ENCODE results near the gene ZNF789. TPM values are rescaled to one million over a fixed set of nuclear protein-coding genes. Genes with fewer than 3 reads are reported as not detected.

ZNF789 gene
- total and polyA plus RNA-seq, 10 of the 15 experiments (the other 5 are each of a cell fraction or from before 2014, with no cell fraction given), result 5.6 to 44.6 (median 21.3) TPM

DNA sequence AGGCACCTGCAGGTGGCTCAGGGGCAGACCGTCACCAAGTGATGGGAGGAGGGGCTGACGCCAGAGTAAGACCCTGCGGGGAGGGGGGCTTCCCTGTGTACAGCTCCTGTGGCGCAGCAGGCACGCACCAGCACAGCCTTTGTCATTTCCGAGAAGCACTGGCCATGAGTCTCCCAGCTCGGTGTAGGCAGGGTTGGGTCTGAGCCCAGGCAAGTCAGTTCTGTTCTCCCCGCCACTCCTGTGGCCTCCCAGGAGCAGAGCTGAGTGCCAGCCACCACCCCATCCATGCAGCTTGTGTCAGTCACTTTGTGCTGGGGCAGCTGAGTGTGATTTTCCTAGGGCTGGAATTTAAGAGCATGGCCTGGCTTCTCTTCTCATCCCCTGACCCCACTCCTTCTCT, 20.8 kb upstream of the ZNF789 start (continued):
- TF ChIP-seq, protein P1, sequence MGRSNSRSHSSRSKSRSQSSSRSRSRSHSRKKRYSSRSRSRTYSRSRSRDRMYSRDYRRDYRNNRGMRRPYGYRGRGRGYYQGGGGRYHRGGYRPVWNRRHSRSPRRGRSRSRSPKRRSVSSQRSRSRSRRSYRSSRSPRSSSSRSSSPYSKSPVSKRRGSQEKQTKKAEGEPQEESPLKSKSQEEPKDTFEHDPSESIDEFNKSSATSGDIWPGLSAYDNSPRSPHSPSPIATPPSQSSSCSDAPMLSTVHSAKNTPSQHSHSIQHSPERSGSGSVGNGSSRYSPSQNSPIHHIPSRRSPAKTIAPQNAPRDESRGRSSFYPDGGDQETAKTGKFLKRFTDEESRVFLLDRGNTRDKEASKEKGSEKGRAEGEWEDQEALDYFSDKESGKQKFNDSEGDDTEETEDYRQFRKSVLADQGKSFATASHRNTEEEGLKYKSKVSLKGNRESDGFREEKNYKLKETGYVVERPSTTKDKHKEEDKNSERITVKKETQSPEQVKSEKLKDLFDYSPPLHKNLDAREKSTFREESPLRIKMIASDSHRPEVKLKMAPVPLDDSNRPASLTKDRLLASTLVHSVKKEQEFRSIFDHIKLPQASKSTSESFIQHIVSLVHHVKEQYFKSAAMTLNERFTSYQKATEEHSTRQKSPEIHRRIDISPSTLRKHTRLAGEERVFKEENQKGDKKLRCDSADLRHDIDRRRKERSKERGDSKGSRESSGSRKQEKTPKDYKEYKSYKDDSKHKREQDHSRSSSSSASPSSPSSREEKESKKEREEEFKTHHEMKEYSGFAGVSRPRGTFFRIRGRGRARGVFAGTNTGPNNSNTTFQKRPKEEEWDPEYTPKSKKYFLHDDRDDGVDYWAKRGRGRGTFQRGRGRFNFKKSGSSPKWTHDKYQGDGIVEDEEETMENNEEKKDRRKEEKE (IDR thresholded peaks at IDR 0.05), result no peak

DNA sequence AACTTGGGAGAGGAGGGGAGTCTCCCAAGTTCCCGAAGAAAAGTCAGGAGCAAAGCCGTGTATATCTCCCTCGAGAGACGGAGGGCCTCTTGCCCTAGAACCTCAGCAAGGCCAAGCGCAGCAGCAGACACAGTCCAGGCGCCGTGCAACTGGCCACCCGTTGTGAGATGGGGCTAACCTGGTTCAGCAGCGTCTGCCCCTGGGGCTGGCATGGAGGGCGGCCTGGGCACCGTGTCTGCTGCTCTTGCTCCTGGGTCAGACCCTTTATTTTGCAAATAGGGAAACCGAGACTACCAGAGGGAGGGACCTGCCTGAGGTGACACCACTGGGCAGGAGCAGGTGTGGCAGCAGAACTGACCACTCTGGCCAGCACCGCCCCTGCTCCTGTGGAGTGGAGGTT, 20.1 kb upstream of the ZNF789 start:
- Histone ChIP-seq H3K4me1 (ENCODE audit: control insufficient read depth, insufficient read depth, low read length) (no peaks in the 10 kb centered on the region), H3K4me3 (no peak overlapping the region), H3K4me2 (ENCODE audit: control insufficient read depth, insufficient read depth) (no peak overlapping the region), H2AFZ (ENCODE audit: control insufficient read depth, low read depth, low read length) (no peak overlapping the region), H3K36me3 (ENCODE audit: control insufficient read depth in 2 of 2, insufficient read depth in 2 of 2, low read length in 1 of 2) (peaks cover 41 to 51% of the 10 kb centered on the region in 2 experiments), H4K20me1 (ENCODE audit: control insufficient read depth, insufficient read depth) (no peaks in the 10 kb centered on the region), H3K27ac (ENCODE audit: control insufficient read depth, insufficient read depth) (no peak overlapping the region), H3K9me3 (replicated peaks; ENCODE audit: control insufficient read depth, insufficient read depth, low read length) (no peaks in the 10 kb centered on the region), H3K9ac (ENCODE audit: control insufficient read depth, insufficient read depth, low read length) (no peak overlapping the region), H3K79me2 (ENCODE audit: control insufficient read depth, insufficient read depth, low read length) (no peaks in the 10 kb centered on the region), H3K27me3 (replicated peaks in 1 of 2; ENCODE audit: control insufficient read depth in 2 of 2, insufficient read depth in 2 of 2, low read length in 1 of 2) (no peaks in the 10 kb centered on the region)
- FAIRE-seq (no peak), ATAC-seq (no peak), DNase-seq (ENCODE audit: low read depth, low spot score) (no peak)
- RAD21 ChIA-PET (ENCODE audit: unreplicated experiment), result no interaction called here
- POLR2A ChIA-PET, result no interaction called here
- intact Hi-C loops (cut with micrococcal nuclease; ENCODE audit: unreplicated experiment) (no loop called here), in situ Hi-C loops (cut with MboI) (no loop called here)
- SMC1A ChIA-PET (ENCODE audit: uncharacterized antibody, unreplicated experiment), result no interaction called here
- CTCF ChIA-PET, result no interaction called here
- 90% methylated on average over 13 of the region's 13 CpGs for WGBS (ENCODE audit: insufficient coverage, insufficient replicate concordance, low lambda C conversion rate, missing lambda C conversion rate)
- no TSS peak for BruUV-seq (replicated peaks)
- TF ChIP-seq, protein P2, sequence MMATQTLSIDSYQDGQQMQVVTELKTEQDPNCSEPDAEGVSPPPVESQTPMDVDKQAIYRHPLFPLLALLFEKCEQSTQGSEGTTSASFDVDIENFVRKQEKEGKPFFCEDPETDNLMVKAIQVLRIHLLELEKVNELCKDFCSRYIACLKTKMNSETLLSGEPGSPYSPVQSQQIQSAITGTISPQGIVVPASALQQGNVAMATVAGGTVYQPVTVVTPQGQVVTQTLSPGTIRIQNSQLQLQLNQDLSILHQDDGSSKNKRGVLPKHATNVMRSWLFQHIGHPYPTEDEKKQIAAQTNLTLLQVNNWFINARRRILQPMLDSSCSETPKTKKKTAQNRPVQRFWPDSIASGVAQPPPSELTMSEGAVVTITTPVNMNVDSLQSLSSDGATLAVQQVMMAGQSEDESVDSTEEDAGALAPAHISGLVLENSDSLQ (IDR thresholded peaks at IDR 0.05), result no peak
- TF ChIP-seq SUZ12 (IDR thresholded peaks at IDR 0.05; ENCODE audit: unreplicated experiment) (no peak), NFYA (IDR thresholded peaks at IDR 0.05; ENCODE audit: borderline replicate concordance, low read depth, low read length) (no peak)
- TF ChIP-seq, protein P3, sequence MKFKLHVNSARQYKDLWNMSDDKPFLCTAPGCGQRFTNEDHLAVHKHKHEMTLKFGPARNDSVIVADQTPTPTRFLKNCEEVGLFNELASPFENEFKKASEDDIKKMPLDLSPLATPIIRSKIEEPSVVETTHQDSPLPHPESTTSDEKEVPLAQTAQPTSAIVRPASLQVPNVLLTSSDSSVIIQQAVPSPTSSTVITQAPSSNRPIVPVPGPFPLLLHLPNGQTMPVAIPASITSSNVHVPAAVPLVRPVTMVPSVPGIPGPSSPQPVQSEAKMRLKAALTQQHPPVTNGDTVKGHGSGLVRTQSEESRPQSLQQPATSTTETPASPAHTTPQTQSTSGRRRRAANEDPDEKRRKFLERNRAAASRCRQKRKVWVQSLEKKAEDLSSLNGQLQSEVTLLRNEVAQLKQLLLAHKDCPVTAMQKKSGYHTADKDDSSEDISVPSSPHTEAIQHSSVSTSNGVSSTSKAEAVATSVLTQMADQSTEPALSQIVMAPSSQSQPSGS (IDR thresholded peaks at IDR 0.05; ENCODE audit: low read length), result no peak
